Posterior cingulate gyrus (tissue), 11 donors: ENCODE results near the gene CNDP1.

Experiments
- DNase-seq, 10 donors: peaks; one replicate each; pipeline versions ENCODE4 v3.0.0 to v3.0.0-alpha.2; 2020 to 2021; ENCODE audit warnings: mixed read lengths in 3 of 10
- intact Hi-C: fragments of 100-400 bp; cut with DNase I; formaldehyde crosslinking; loops from one replicate; pipeline ENCODE4 v1.15.1; 2023

Gene CNDP1

DNA sequence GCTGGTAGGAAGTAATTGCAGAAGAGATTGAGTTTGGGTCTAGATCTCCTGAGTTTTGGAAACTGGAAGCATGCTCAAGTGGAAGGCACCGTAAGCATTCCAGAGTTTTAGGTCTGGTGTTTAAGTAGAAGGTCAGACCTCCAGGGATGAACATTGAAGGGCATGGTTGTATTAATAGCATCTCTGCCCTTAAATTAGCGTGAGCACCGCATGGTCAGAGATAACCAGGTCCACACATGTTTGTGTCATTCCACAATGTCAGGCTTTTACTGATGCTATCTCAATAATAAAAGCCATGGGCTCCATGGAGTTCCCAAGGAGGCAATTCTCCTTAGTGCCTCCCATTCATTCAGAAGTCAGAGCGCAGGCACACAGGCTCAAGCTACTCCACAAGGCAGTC lies 35.1 kb downstream of the CNDP1 start:
- DNase-seq = no peak
- intact Hi-C loops = no loop called here

DNA sequence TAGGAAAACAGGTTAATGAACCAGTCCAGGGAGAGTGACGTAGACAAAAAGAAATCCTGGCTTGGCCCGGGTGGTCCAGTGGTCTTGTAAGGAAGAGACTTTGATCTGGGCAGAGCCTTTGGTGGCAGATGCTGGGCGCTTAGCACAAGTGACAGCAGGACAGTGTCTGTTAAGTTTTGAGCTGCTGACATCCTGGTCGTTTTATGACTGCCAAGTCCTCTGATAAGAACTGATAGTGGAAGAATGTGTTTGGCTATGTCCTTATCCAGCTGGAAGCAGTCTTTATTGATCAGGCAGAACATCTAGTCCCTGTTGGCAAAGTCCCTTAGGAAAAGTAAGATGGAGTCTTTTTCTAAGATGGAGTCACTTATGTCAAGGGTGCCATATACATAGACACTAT lies 36.0 kb downstream of the CNDP1 start:
- no peak for DNase-seq
- intact Hi-C loops = no loop called here

DNA sequence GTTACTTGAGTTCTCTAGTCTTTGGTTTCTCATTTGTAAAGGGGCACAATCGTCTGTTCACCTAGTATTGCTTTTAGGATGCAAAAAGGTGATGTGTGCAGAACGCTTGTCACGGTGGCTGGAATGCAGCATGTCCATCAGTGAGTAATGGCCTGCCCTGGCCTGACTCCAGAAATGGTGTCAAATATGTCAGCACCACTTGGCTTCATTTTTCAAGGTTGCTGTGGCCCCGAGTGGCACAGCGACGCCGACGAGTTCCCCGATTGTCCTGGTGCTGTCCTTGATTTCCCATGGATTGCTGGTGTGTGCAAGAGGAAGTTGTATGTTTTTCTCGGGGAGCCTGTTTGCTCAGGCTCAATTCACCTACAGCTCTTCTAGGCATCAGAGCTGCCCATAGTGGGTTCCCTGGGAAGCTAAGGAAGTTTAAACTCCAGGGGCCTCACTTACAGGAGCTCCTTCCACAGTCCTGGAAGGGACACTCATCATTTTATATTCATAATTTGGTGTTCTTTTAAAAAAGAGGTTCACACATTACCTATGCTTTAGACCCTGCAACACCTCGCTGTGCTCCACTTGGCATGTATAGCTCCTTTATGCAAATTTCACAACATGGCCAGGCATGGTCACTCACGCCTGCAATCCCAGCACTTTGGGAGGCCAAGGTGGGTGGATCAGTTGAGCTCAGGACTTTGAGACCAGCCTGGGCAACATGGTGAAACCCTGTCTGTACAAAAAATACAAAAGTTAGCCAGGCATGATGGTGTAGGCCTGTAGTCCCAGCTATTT lies 37.8 kb downstream of the CNDP1 start:
- no peak for DNase-seq
- intact Hi-C loops = no loop called here

DNA sequence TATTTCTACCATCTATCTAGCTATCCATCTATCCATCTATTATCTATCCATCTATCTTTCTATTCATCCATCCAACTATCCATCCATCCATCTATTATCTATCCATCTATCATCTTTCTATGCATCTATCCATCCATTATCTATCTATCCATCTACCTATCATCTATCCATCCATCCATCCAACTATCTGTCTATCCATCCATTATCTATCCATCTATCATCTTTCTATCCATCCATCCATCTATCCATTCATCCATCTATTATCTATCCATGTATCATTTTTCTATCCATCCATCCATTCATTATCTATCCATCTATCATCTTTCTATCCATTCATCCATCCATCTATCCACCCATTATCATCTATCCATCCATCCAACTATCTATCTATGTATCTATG lies 38.8 kb downstream of the CNDP1 start:
- DNase-seq = no peak
- intact Hi-C loops = no loop called here

DNA sequence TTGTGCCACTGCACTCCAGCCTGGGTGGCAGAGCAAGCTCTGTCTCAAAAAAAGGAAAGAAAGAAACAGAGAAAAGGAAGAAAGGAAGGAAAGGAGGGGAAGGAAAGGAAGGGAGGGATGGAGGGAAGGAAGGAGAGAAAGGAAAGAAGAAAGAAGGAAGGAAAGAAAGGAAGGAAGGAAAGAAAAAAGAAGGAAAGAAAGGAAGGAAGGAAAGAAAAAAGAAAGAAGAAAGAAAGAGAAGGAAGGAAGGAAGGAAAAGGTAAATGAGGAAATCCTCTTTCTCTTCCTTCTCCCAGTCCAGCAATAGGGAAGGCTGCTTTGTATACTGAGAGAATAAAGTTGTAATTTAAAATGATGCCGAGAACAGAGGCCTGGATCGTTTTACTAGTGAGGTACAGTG lies 40.6 kb downstream of the CNDP1 start:
- intact Hi-C loops = no loop called here
- no peak for DNase-seq

DNA sequence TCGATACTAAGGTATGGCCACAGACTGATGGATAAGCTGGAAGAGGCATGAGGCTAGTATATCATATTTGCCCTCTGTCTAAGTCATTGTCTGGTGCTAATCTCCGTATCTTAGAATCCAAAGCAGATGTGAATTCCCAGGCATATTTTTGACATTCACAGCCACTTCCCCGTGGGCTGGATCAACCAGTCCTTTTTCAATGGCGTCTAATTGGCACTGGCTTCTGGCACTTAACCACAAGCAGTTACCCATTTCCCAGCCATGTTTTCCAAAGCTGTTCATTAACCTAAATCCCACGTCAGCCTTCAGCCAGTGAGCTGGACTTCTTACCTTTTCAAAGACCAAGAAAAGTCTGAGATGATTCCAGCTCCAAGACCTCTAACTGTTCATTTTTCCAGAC lies 42.7 kb downstream of the CNDP1 start:
- DNase-seq = no peak
- intact Hi-C loops = no loop called here

DNA sequence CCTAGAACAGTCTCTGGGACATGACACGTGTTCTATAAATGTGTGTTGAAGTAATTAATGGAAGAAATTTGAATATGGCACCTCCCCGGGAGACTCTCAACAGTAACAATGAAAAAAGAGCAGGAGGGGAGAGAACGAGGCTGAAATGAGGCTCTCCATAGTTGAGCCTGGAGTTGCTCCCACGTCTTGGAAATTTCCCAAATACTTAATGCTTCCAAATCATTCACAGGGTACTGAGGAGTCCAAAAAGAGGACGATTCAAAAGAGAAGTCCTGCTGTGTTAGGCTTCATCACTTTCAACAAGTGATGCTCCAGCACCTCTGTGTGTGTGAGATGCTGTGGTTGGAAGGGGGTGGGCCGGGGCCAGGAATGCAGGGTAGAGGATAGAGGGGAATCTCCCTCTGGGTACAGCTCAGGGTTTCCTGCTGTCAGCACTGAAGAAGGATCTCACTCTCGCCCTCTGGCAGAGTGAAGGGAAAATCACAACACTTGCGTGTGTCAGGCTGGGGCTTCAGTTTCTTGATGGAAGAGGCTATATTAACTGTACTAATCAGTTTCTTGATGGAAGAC lies 45.3 kb downstream of the CNDP1 start:
- intact Hi-C loops = no loop called here
- no peak for DNase-seq

DNA sequence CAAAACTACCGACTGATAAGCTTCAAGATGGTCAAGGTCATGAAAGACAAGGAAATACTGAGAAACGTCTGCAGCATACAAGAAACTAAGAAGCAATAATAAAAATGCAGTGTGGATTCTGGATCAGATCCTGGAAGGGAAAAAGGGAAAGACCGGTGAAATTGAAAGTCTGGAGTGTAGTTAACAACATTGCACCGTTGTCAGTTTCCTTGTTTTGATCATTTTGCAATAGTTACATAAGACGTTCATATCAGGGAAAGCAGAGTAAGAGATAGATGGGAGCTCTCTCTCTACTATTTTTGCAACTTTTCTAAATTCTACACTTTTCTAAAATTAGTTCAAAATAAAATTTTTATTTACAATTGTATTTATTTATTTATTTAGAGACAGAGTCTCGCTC lies 48.3 kb downstream of the CNDP1 start:
- intact Hi-C loops = no loop called here
- no peak for DNase-seq

DNA sequence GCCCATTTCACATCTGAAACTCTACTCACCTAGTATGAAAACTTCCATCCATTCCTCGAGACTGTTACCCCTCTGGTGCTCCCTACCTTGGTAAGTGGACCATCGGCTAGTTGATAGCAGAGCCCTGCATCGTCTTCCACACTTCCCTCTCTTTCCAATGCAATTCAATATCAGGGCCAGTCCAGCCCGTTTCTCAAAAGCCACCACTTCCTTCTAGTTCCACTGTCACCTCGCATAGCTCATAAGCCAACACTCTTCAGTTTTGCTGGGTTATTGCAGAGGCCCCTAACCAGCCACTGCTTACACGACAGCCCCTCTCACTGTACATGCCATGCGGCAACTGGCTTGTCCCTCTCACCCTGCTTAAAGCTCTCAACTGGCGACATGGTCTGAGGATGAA lies 53.1 kb downstream of the CNDP1 start:
- intact Hi-C loops = no loop called here
- DNase-seq = no peak

DNA sequence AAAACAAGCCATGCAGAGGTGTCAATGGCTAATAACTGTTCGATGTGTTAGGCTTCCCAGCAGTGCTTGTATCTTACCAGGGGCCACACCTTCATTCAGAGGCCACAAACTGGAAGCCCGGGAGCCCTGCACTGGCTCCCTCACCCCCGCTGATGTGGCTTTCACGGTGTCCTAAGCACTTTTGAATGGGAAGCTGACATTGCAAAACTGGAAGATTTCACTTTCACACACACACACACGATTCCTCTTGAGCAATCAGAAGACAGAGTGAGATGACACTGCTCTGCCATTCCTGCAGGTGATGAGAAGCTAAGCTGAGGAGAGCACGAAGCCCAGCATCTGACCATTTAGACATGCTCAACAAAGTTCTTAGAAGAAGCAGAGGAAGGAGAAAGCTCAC lies 54.7 kb downstream of the CNDP1 start:
- no peak for DNase-seq
- intact Hi-C loops = no loop called here

DNA sequence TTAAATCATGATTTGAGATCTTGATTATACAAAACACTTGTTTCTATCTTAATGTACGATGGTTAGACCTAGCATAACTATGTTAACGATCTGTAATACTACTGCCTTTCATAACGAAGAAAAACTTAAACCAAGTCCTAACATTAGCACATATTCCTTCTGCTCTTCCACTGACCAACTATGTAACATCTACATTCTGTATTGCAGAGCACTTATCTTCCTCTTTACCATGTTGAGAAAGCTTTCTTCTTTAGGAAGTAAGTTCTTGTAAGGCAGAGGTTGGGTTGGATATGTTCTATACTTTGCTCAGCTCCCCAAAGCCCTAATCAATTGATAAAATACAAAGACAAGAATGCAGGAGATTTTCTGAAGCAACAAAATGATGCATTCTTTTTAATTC lies 55.5 kb downstream of the CNDP1 start:
- intact Hi-C loops = no loop called here
- no peak for DNase-seq

DNA sequence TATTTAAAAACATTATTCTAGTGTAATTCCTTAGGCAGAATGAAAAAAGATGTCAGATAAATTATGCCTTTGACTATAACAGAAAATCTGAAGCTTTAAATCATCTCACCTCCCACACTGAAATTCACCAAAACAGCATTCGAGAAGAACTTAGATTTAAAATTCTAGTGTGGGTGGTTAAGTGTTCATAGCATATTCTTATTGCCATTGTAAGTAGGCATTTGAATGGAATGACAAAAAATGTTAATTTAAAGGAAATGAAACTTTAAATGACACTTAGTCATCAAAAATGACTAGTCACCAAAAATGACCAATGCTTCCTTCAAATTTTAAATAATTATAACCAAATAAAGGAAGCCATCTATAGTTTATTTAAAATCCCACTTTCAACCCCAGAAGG lies 56.4 kb downstream of the CNDP1 start:
- intact Hi-C loops = no loop called here
- no peak for DNase-seq

DNA sequence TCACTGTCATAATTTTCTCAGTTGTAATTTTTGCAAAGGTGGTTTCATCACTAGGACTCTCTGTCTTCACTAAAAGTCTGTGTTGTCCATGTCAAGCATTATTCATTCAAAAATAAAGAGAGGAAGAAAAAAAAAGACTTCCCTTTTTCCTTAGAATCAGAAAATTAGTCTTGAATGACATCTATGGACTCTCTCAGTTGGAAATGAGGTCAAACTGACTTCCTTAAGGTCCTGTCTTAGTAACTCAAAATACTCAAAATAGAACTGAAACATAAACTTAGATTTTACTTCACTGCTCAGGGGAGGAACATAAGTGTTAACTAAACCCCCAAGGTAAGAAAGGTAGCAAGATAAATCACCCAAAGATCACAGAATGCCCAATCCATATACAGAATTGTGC lies 61.1 kb downstream of the CNDP1 start:
- no peak for DNase-seq
- intact Hi-C loops = no loop called here

DNA sequence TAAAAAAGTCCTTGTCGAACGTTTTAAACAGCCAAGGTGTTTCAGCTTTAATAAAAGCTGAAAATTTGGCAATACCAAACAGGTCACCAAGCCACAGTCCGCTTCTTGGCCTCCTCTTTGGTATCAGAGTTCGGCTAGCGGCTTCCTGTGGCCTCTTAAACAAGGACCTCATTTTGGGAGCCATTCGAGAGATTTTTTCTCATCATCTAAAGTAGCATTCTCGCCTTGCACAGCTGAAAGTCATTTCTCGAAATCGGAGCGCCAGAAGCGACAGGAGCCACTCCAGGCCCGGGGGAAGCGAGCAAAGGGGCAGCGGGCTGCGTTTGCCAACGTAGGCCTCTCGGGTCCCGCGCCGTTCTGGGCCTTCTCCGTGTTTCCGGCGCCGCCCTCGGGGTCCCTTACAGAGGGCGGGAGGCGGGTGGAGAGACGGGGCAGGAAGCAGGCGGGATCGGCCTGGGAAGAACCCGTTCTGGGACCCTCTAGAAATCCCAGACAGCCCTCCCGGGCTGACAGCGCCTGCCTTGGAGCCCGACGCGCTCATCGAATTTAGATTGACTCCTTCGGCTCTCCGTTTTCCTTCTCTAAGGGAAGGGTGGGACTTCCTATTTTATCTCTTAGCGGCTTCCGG lies 62.8 kb downstream of the CNDP1 start:
- peak; percentile 58 to 95 (median 70) for DNase-seq
- intact Hi-C loops = no loop called here

DNA sequence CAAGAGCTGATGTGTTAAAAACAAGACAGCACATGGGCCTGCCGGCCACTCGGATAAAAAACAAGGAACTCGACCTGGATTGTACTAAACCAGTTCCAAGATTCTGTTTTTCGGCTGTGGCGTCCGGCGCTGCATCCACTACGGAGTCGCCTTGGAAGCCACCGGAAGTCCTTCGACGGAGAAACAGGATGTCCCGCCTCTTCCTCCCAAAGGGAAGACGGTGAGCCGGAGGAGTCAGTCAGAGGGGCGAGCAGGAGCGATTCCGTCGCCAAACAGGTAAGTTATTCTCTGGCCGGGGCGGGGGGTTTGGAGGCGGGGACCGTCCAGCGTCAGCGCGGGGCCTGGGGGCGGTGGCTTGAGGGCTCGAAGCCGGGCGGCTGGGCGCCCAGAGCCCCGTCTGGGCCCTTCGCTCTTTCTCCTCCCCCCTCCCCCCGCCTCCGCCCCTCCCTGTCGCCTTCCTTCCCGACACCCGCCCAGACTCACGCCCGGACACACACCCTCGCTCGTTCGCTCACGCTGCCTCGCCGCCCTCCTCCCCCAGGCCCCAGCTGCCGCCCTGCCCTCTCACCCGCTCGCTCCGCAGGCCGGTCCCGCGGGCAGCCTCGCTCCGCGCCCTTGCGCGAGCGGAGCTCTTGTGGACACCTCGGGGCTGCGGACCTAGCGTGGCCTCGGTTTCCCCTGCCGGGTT lies 63.5 kb downstream of the CNDP1 start, which contains the start of gene ZNF407:
ZNF407 (plus strand) TSS at position 209 of the 688 bp plus-strand sequence. CDS start 33,150 bp downstream, outside the sequence.
- intact Hi-C loops = no loop called here

DNA sequence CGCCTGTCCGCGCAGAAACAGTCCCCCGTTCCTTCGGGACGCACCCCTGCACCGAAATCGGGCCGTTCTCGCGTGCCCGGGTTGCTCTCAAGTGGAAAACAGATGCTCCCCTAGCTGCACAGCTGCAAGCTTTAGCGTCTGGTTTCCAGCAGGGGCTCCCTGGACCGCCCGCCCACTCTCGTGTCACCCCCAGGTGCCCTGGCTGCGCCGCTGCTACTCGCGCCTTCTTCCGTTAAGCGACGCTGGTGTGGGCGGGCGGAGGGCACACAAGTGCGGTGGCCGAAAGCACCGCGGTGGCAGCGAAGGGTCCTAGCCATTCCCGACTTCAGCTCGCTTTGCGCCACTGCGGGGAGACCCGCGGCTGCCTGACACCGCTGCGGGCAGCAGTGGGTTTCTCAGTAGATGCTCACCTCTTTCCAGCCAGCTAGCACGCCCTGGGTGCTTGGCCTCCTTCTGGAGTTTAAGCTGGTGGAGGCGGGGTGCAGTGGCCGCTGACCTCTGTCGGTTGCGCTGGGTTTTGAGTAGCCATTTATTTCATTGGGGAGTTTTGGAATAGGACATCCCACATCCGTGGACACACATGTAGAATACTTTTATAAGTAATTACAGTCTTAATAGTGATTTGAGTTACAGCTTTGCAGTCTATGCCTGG lies 64.2 kb downstream of the CNDP1 start:
- DNase-seq = peak; percentile 25 to 90 (median 46)
- intact Hi-C loops = no loop called here

More for the DNA sequence above, 63.5 kb downstream of the CNDP1 start, which contains the start of gene ZNF407:
- DNase-seq = peak; percentile 79 to 97 (median 88)

DNA sequence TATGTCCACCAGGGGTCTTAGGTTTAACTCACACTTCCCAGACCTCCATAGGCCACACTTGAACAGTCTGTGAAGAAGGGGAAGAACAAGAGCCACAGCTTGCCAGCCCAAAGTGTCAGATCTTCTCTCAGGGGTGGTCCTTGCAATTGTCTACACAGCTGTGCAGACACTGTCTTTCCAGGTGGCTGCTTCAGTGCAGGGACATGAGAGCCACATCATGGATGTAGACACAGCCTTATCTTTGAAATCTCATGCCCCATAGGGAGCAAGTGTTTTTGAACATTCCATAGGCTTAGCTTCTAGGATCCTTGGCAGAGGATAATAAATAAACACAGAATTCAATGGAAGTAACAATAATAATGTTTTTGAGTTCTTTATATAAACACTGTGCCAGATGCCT lies 70.1 kb downstream of the CNDP1 start:
- intact Hi-C loops = no loop called here
- DNase-seq = no peak

DNA sequence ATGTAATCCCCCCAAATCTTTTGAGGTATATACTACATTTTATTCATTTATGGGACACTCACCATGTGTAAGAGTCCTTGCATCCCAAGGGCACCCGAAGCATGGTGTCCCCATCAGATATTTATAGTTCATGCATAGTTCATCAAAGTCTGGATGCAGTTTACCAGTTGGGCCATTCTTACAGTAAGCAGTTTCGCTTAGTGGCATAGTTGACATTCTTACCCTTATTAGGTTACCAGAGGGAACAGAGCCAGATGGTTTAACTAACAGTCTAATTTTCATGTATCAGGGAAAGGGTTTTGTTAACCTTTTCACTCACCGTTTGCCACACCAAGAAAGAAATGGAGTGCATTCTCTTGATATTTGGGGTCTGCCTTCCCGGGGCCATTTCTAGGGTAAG lies 70.5 kb downstream of the CNDP1 start:
- no peak for DNase-seq

DNA sequence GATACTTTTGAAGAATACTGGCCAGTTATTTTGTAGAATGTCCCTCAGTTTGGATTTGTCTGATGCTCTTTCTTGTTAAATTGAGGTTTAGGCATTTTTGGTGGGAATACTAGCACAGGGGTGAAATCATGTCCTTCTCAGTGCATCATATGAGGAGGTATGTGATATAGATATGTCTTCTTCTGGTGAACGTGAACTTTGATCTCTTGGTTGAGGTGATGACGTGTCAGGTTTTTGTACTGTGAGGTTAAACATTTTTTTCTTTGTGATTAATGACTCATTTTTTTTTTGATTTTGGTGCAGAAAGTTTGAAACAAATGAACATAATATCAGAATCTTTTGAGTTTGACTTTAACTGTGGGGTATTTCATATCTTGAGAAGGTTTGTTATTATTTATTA lies 74.4 kb downstream of the CNDP1 start:
- intact Hi-C loops = no loop called here
- no peak for DNase-seq

More for the DNA sequence above, 70.5 kb downstream of the CNDP1 start:
- intact Hi-C loops = no loop called here

DNA sequence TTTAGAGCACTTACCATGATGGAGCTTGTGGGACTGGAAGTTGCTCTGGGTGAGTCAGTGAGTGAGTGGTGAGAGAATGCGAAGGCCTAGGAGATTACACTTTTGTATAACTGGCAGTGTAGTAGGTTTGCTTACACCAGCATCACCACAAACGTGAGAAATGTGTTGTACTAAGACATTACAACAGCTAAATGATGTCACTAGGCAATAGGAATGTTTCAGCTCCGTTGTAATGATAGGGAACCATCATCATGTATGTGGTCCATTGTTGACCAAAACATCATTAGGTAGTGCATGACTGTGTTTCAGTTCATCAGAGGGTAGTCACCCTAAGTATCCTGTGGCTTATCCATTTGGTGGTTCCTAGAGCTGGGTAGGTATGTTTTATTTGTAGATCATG lies 75.2 kb downstream of the CNDP1 start:
- intact Hi-C loops = no loop called here
- no peak for DNase-seq
